Peyer's patch (tissue), 4 donors: Measurements from ENCODE around the gene CD6.

Source experiments
- CTCF ChIP-seq, 6 experiments: fragments of 450-650 bp in 4 of 6; fragments of 200-600 bp in 2 of 6; sonication (generic) in 1 of 6; IDR thresholded peaks; one replicate each; pipeline ENCODE4 v1.5.1; 2017 to 2019; ENCODE audit warnings: antibody characterized with exemption in 6 of 6, mild to moderate bottlenecking in 3 of 6, moderate library complexity in 1 of 6
- POLR2A ChIP-seq, 2 donors: fragments of 450-650 bp; IDR thresholded peaks; one replicate each; pipeline ENCODE4 v1.5.1; 2017; ENCODE audit warnings: antibody characterized with exemption in 2 of 2, mild to moderate bottlenecking in 2 of 2, moderate library complexity in 2 of 2

DNA sequence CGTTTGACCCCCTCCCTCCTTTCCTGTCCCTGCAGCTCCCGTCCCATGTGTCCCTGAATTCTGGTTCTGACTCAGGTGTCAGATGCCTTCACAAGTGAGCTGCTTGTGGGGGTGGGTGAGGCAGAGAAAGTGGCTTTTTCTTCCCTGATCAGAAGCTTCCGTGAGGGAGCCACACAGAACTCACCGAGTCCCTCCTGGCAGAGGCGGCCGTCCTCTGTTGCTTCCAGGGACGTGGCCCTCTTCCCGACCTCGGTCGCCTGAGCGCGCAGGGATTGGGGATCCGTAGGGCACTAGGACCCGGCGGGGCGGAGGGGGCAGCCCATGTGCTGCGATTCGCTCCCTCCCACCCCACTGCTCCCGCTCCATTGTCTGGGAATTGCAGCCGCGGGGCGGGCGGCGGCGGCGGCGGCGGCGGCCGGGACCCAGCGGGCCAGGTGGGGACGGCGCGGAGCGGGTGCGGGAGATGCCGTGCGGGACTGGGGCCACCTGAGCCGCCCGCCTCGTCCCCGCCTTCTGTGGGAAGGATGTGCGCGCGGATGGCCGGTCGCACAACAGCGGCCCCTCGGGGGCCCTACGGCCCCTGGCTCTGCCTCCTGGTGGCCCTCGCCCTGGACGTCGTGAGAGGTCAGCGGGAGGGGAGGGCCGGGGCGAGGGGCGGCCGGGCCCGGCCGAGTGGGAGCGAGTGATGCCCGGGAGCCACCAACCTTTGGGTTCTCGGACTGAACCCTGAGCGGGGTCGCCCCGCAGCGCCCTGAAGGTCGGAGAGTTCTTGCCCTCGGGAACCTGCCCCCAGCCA lies 47.2 kb upstream of the CD6 start, which contains the start of gene TMEM132A:
- TF ChIP-seq CTCF (IDR thresholded peaks at IDR 0.05) (no peak), POLR2A (IDR thresholded peaks at IDR 0.05) (no peak)
